Astrocyte of the spinal cord (primary cell): ENCODE results near the gene XDH.

Experiments
- DNase-seq: peaks from one replicate; pipeline ENCODE4 v3.0.0; 2011; ENCODE audit warnings: low read depth, low spot score
- H3K4me3 ChIP-seq: 2 replicates; pipeline ENCODE4 v1.5.1; 2011; ENCODE audit warnings: low read depth, mild to moderate bottlenecking, low read length, moderate library complexity
- in situ Hi-C: cut with HindIII; loops from 2 replicates; pipeline ENCODE4 v1.10.0; 2017; ENCODE audit warnings: low sequenced_read_pairs
- TF ChIP-seq, protein P1 (sequence below): IDR thresholded peaks from 2 replicates; pipeline ENCODE4 v1.5.1; 2012; ENCODE audit warnings: low read depth, mild to moderate bottlenecking, low read length, inconsistent platforms

The XDH gene

DNA sequence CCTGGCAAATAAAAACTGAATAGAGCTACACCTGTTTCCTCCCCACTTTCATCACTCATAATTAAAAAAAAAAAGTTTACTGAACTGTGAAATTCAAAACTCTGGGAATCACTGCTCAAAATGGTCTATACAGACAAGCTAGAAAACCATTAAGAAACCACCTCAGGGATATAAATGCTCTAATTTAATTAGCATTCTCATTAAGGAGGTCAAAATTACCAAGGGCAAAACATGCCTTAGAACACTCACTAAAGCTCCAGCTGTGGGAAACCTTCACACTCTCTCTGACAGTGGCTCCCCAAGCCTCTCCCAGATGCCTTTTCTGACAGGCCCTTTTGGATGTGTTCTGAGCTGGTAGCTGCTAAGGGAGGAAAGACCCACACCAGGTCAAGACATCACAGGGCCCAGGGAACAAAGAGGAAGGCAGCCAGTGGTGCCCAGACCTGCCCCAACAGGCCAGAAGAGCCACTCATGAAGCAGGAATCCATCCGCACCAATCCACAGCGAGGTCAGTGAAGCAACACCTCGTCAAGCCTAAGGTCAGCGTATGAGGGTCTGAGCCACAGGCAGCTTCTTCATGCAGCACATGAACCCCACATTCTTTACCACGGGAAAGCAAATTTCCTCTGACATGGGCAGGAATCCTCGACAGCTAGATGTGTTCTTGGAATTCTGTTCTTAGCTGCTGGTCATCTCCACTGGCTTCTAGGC, 35.6 kb downstream of the XDH start:
- TF ChIP-seq, protein P1, sequence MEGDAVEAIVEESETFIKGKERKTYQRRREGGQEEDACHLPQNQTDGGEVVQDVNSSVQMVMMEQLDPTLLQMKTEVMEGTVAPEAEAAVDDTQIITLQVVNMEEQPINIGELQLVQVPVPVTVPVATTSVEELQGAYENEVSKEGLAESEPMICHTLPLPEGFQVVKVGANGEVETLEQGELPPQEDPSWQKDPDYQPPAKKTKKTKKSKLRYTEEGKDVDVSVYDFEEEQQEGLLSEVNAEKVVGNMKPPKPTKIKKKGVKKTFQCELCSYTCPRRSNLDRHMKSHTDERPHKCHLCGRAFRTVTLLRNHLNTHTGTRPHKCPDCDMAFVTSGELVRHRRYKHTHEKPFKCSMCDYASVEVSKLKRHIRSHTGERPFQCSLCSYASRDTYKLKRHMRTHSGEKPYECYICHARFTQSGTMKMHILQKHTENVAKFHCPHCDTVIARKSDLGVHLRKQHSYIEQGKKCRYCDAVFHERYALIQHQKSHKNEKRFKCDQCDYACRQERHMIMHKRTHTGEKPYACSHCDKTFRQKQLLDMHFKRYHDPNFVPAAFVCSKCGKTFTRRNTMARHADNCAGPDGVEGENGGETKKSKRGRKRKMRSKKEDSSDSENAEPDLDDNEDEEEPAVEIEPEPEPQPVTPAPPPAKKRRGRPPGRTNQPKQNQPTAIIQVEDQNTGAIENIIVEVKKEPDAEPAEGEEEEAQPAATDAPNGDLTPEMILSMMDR = no peak
- in situ Hi-C loops = no loop called here
- no peak overlapping the region for H3K4me3 ChIP-seq
- no peak for DNase-seq

DNA sequence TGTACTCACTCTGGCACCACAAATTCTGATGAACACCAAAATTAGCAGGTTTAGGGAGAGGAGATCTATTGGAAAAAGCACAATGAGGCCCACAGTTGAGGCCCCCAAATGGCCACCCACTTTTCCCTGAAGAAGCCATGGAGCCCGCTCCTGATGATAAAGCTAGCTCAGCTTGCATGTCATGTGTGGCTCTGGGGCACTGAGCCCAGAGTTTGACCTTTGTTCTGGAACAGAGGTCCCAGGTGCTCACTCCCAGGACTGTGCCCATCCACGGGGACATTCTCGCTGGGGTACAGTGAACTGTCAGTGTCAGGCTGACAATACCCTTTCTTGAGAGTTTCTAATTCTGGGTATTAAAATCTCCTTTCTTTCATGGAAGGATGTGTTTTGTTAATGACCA, 36.2 kb downstream of the XDH start:
- no peak overlapping the region for H3K4me3 ChIP-seq
- TF ChIP-seq, protein P1 = no peak
- DNase-seq = no peak
- in situ Hi-C loops = no loop called here

DNA sequence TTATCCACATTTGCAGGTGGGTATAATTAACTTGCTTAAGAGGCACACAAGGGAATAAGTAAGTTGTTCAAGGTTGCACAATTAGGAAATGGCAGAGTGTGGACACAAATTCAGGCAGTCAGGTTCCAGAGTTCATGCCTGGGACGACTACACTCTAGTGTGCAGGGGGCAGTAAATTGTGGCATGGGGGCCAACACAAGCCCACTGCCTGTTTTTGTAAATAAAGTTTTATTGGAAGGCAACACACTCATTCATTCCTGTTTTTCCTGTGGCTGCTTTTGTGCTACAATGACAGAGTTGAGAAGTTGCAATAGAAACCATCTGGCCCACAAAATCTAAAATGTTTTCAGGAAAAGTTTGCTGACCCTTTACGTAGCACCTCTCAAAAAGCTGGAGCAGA, 41.4 kb downstream of the XDH start:
- TF ChIP-seq, protein P1 = no peak
- DNase-seq = no peak
- in situ Hi-C loops = no loop called here

DNA sequence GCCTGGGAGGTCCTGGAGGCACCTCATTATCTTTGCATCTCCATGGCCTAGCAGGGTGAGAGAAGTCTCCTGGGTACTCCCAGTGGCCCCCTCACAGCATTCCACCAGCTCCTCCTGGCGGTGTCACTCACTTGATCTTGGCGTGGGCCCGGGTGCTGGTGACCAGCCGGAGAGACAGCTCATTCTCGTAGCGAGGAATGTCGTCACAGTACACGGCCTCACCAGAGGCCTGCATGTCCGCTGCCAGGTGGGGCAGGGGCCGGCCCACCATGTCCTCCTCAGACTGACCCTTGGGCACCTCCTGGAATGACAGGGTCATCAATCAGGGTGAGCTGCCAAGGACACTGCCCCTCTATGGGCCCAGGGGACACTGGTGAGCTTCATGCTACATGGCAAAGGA, 42.4 kb downstream of the XDH start:
- in situ Hi-C loops = no loop called here
- TF ChIP-seq, protein P1 = no peak
- DNase-seq = no peak
- no peak overlapping the region for H3K4me3 ChIP-seq

More for the DNA sequence above, 41.4 kb downstream of the XDH start:
- no peak overlapping the region for H3K4me3 ChIP-seq

DNA sequence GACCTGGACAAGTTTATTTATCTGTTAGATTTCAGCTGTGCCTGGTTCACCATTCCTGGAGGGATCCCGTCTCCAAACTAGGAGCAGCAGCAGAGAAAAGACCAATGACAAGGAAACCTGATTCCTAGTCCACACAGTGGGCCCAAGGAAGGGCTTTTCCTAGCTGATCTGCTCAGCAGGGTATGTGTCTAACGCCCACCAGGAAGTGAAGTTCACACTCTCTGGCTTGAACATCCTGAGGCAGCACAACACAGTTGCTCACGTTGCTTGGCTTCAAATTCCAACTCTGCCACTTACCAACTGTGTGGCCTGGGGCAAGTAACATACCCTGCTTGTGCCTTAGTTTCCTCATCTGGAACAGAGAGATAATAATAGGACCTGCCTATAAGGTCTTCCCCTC, 42.9 kb downstream of the XDH start:
- DNase-seq = no peak
- H3K4me3 ChIP-seq = no peak overlapping the region
- in situ Hi-C loops = no loop called here
- TF ChIP-seq, protein P1 = no peak

DNA sequence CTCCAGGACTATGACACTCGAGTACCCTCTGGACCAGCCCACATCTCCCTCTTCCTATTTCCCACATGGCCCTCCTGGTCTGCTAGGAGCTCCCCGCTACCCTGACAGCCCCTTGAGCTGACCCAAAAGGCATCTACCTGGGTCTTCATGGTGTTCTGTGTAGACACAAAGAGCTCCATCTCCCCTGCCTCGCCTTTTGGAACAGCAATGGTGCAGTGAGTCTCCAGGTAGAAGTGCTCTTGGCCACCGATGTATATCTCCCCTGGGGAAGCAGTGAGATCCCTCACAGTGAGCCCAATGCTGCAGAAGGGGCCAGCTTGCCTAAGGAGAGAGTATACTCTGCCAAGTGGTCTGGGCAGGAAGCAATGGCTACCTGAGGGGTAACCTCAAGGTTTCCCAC, 47.8 kb downstream of the XDH start:
- H3K4me3 ChIP-seq = no peak overlapping the region
- TF ChIP-seq, protein P1 = no peak
- in situ Hi-C loops = no loop called here
- no peak for DNase-seq
